HG02759 (cell line): ENCODE data around the gene NUFIP1.
"Not testable (repeated sequence)": the region's sequence is repeated elsewhere in the genome, so short reads cannot be mapped to it uniquely, and the experiment has no call there.

Experiments used
- ATAC-seq: cut with Tn5 transposase; IDR thresholded peaks from one replicate; pipeline ENCODE4 v1.9.1; 2021; ENCODE audit warnings: mild to moderate bottlenecking, moderate library complexity; ENCODE audit not compliant: unreplicated experiment

Gene NUFIP1

GRCh38 chr13:44971656-44972595 is 17.3 kb downstream of the NUFIP1 start:
- no peak for ATAC-seq

- ATAC-seq: no peak
These were observed 19.5 kb downstream of the NUFIP1 start for GRCh38 chr13:44969551-44970484.

GRCh38 chr13:44968434-44968815 is 20.8 kb downstream of the NUFIP1 start:
- ATAC-seq: no peak

GRCh38 chr13:44967704-44968433 is 21.4 kb downstream of the NUFIP1 start:
- no peak for ATAC-seq

GRCh38 chr13:44961997-44962396 is 27.3 kb downstream of the NUFIP1 start:
- ATAC-seq: no peak

GRCh38 chr13:44955406-44955805 is 33.9 kb downstream of the NUFIP1 start:
- ATAC-seq: no peak

- ATAC-seq: no peak
These were observed 35.0 kb downstream of the NUFIP1 start for GRCh38 chr13:44954224-44954623.

GRCh38 chr13:44952671-44953070 is 36.6 kb downstream of the NUFIP1 start:
- no peak for ATAC-seq

- ATAC-seq: no peak
These were observed 38.1 kb downstream of the NUFIP1 start for GRCh38 chr13:44951184-44951583.

- ATAC-seq: not testable (repeated sequence)
These were observed 45.9 kb downstream of the NUFIP1 start for GRCh38 chr13:44943411-44943810.

GRCh38 chr13:44938854-44939253 is 50.4 kb downstream of the NUFIP1 start:
- ATAC-seq: no peak

- no peak for ATAC-seq
These were observed 53.0 kb downstream of the NUFIP1 start for GRCh38 chr13:44936246-44936645.

- ATAC-seq: no peak
These were observed 54.5 kb downstream of the NUFIP1 start for GRCh38 chr13:44934724-44935123.

- ATAC-seq: no peak
These were observed 56.4 kb downstream of the NUFIP1 start for GRCh38 chr13:44932850-44933251.

- ATAC-seq: no peak
These were observed 57.0 kb downstream of the NUFIP1 start for GRCh38 chr13:44932171-44932849.

GRCh38 chr13:44930963-44931623 is 58.2 kb downstream of the NUFIP1 start:
- no peak for ATAC-seq

- ATAC-seq: no peak
These were observed 59.0 kb downstream of the NUFIP1 start for GRCh38 chr13:44930280-44930679.

- ATAC-seq: no peak
These were observed 59.6 kb downstream of the NUFIP1 start for GRCh38 chr13:44929692-44930091.

GRCh38 chr13:44927968-44928367 is 61.3 kb downstream of the NUFIP1 start:
- no peak for ATAC-seq
